ENCODE results near the gene SMPD3.

Gene SMPD3

DNA sequence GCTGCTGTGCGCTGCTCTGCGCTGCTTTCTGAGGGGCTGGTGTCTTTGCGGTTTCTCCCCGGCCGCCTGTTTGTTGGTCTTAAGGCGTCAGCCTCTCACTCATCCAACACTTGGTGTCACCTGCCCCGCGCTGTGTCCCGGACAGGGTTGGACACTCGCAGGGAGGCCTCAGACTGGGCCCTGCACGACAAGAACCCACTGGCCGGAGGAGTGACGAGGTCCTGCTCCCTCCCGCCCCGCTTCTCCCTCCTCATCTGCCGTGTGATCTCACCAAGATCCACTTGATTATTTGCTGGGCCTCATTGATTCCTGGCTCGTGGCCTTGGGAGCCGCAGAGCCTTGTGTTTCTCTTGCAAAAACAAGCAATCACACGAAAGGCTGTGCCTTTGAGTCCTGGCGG lies 80.9 kb downstream of the SMPD3 start:
- no peak for DNase-seq

DNA sequence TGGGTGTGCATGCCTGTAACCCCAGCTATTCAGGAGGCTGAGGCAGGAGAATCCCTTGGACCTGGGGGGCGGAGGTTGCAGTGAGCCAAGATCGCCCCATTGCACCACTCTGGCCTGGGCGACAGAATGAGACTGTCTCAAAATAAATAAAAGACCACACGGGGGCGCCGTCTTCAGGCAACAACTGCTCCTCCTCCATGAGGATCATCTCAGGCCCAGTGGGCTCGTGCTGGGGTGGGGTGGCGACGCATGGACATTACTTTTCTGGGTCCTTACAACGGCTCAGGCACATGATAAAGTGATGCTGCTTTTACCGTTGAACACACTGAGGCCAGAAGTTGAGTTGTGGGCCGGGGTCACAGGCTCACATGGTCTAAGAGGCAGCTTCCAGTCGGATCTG lies 81.3 kb downstream of the SMPD3 start:
- peak; percentile 17 for DNase-seq

DNA sequence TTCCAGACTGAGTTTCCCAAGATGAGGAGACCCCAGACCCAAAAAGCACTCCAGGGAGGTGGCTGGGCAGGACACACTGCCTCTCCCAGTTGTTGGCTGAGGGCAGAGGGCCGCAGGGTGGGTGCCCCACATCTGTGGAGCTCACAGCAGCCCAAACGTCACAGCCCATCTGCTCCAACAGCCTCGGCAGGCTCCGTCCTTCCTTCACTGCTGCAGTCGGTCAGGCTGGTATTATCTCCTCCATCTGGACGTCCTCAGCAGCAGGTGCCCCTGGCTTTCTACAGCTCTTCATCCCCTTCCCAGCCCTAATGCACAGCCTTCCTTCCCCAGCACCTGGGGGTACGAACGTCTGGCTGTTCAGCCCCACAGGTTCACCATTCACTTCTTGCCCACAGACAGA lies 82.2 kb downstream of the SMPD3 start:
- no peak for DNase-seq

GRCh38 chr16:68365167-68365817 lies 83.0 kb downstream of the SMPD3 start:
- no peak for DNase-seq

- no peak for DNase-seq
These were observed 83.7 kb downstream of the SMPD3 start for GRCh38 chr16:68364561-68364998.

GRCh38 chr16:68363658-68364521 lies 84.4 kb downstream of the SMPD3 start:
- no peak for DNase-seq

DNA sequence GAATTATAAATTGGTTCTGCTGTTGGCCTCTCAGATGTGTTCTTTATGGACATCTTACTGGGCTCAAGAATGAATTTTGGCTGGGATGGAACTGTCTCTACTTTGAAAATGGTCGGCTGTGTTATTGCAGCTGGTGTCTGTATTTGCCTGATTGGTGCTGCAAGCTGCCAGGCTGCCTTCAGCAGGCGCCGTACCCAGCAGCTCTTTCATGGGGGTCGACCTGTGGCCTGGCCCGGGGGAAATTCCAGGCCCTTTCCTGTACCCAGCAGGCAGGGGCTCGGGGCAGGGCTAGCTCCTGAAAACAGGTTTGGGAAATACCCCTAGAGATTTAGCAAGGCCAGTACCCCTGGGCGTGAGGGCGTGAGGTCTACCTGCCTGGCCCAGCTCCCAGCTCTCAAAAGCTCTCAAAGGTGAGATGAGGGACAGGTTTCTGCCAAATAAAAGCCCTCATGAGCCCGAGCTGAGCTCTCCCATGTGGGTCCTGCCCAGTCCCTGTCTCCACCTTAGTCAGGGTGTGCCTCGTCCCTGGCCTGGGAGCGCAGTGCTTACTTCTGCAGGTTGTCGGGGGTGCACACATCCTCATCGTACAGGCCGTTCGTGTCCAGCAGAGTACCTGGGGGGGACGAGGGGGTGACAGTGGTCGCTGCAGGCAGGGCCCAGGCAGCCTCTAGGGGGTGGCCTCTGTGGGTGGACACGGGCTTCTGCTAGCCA lies 85.2 kb downstream of the SMPD3 start:
- DNase-seq: no peak

DNA sequence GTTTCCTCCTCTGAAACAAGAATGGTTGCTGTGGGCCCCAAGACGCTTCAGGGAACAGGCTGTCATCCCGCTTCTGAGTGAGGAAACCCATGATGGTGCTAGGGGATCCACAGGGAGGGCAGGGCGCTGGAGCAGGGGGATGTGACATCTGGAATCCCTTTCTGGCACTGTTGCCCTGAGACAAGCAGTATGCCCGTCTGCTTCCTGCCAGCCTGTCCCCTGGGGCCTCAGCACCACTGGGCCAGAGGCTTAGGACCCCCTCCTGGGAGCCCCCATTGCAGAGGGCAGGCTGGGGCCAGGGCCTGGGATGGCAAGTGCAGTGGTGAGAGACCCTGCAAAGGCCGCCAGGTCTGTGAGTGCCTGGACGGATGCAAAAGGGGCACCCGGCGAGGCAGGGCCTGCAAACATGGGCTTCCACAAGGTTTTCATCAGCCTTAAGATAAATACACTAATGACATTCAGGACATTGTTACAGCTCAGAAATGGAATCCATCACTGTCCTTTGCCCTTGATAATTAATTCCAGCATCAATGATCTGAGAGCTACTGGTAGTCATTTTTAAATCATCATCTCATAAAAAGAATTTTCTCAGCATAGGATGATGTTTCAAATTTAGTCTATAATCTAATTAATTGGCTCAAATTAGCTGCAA lies 85.9 kb downstream of the SMPD3 start:
- no peak for DNase-seq

DNA sequence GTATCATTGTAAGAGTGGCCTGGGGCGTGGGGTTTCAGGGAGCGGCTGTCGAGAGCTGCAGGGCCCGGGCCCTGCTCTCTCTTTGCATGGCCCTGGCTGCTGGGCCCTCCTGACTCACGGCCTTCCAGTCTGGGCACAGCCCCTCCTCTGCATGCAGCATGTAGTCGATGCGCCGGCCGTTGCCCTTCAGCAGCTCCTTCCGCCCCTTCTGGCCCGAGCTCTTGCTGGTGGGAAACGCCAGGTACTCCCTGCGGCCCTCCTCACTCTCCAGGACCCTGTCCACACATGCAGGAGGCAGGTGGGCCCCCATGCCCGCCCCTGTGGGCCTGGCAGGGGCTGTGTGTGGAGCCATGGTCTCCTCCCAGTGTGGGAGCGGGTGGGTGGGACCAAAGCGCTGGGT lies 86.8 kb downstream of the SMPD3 start:
- no peak for DNase-seq

GRCh38 chr16:68360956-68361355 lies 87.4 kb downstream of the SMPD3 start:
- no peak for DNase-seq

DNA sequence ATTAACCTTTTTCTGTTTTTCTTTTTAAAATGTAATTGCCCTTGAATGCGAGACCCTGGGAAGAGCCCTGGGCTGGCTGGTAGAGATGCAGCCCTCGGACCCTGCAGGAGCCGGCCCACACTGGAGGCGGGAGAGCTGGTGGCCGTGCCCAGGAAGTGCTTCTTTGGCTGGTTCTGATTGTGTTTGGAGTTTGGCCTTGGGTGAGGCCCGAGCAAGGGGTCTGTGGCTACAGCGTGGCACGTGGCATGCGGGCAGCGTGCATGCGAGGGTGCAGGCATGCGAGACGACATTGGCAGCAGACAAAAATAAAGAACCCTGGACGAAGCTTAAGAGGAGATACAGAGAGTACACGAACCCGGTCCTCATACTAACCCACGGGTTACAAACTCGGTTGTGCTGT lies 87.8 kb downstream of the SMPD3 start:
- DNase-seq: no peak

GRCh38 chr16:68359398-68360191 lies 88.7 kb downstream of the SMPD3 start:
- DNase-seq: no peak

GRCh38 chr16:68358951-68359350 lies 89.4 kb downstream of the SMPD3 start:
- DNase-seq: no peak

DNA sequence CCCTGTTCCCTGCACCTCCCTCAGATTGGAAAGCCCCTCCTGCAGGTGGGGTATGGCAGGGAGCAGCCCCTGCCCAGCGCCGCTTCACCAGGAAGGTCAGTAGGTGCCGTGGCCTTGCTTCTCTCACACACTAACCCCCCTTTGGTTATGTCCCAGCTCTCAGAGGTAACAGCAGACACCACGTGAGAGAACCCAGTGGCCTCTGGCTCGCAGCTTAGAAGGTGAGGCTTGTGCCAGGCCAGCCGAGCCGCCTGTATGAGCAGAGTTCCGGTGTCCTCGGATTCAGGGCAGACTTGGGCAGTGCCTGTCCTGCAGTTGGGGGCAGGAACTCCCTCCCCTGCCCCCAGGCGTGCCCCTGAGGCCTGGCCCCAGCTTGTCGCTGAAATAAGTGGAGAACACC lies 90.4 kb downstream of the SMPD3 start:
- no peak for DNase-seq

DNA sequence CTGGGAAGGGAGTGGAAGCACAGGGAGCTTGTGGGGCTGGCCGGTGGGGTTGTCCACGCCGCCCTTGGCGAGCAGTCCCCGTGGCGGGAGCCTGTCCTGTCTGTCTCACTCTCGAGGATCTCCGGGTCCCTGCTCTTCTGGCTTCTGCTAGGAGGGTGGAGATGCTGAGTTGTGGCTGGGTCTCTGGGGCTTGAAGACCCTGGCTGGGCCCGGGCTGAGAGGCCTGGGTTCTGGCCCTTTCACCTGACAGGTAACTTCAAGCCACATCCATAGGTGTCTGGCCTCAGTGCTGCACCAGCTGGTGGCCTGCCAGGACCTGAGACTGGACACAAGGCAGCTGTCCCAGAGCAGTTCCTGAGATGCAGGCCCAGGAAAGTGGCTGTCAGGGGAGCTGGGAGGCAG lies 90.8 kb downstream of the SMPD3 start:
- DNase-seq: no peak

- no peak for DNase-seq
These were observed 91.4 kb downstream of the SMPD3 start for GRCh38 chr16:68356919-68357286.

- DNase-seq: no peak
These were observed 91.9 kb downstream of the SMPD3 start for GRCh38 chr16:68356249-68356918.

GRCh38 chr16:68355447-68356248 lies 92.7 kb downstream of the SMPD3 start:
- no peak for DNase-seq

DNA sequence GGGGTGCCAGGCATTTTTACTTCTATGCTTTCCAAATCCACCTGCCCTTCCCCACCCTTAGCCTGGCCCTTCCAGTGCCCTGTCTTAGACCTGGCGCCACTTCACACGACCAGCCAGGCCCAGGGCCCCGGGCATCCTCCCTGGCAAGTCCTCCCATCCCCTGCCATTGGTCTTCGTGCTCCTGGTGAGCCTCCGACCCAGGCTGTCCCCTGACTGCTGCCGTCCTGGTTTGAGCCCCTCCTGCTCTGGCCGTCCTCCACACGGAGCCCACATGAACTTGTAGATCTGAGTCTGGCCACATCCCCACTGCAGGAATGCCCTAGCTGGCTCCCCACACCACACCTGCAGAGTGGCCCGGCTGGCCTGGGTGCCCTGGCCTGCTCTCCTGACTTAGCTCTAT lies 93.5 kb downstream of the SMPD3 start:
- DNase-seq: no peak

DNA sequence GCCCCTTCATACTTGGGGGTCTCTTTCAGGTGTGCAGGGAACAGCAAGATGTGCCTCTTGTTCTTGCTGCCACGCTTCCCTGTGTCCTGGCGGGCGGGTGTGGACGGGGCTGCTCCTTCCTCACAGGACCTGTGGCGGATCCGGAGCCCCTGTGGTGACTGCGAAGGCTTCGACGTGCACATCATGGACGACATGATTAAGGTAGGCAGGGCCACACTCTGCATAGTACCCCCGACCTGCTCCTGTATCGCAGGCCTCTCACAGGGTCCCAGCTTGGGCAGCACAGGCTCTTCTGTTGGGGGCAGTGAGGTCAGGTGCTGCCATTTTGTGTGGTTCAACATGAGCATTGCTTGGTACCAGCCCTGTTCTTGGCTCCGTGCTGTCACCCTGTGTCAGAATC lies 94.9 kb downstream of the SMPD3 start:
- no peak for DNase-seq

- no peak for DNase-seq
These were observed 96.3 kb downstream of the SMPD3 start for GRCh38 chr16:68351991-68352431.
